HG03103 (cell line): ENCODE measurements around the gene SIM1.
"Not testable (repeated sequence)": the region's sequence is repeated elsewhere in the genome, so short reads cannot be mapped to it uniquely, and the experiment has no call there.

Source experiments
- ATAC-seq: cut with Tn5 transposase; IDR thresholded peaks from one replicate; pipeline ENCODE4 v1.9.1; 2021; ENCODE audit warnings: low read depth; ENCODE audit not compliant: unreplicated experiment

SIM1 gene

GRCh38 chr6:100363651-100364050 is 101.1 kb downstream of the SIM1 start:
- ATAC-seq = no peak

GRCh38 chr6:100354736-100355641 is 109.7 kb downstream of the SIM1 start:
- ATAC-seq = not testable (repeated sequence)

- ATAC-seq = no peak
Observed at GRCh38 chr6:100353276-100354015, 111.3 kb downstream of the SIM1 start.

- no peak for ATAC-seq
Observed at GRCh38 chr6:100350139-100350538, 114.6 kb downstream of the SIM1 start.

DNA sequence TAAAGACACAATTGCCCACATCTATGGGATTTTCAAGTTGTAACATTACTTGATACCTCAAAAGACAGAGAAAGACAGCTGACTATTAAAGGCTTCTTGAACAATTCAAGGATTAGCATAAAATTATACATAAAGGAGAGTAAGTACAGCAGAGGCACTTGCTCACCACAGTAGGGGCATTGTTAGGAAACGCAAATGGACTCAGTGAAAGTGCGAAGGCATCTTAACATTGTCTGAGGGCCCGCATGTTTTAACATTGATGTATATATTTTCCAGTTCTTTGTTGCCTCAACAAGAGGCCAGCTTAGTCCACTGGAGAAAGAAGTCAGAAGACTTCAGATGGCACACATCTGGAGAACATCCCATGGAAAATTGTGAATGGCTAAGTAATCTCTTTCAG is 115.4 kb downstream of the SIM1 start:
- no peak for ATAC-seq

- no peak for ATAC-seq
Observed at GRCh38 chr6:100347901-100348550, 116.7 kb downstream of the SIM1 start.

DNA sequence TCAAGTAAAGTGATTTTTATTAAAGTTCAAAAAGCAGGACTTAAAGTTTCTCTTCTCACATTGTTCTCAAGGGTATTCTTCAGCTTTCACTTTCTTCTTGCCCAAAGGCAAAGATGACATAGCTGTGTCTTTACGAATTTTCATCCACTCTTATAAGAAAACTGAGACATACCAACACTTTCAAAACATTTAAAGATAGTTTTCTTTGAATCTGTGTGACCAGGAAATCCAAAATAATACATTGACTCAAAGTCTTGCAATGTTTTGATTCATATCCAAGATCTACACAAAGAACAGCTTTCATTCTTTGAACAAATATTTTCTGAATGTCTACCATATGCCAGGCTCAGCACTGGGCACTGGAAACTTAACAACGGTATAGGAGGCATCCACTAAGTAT is 117.9 kb downstream of the SIM1 start:
- ATAC-seq = no peak

- no peak for ATAC-seq
Observed at GRCh38 chr6:100346203-100346602, 118.5 kb downstream of the SIM1 start.

DNA sequence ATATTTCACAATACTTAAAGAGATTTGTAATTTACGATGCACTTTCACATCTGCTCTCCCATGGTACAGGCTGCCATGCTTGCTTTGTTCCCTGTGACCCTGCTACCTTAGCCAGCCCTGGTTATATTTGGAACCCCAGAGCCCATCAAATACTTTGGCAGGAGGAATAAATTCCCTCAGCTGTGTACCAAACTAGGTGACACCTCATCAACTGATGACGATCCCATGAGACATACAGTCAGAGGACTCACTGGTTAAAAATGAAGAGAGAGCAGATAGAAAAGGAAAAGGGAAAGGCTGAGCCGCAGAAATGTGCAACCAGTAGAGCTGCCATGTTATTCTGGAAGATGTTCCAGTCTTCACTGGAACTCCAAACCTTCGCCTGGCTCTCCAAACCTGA is 120.0 kb downstream of the SIM1 start:
- ATAC-seq = no peak

DNA sequence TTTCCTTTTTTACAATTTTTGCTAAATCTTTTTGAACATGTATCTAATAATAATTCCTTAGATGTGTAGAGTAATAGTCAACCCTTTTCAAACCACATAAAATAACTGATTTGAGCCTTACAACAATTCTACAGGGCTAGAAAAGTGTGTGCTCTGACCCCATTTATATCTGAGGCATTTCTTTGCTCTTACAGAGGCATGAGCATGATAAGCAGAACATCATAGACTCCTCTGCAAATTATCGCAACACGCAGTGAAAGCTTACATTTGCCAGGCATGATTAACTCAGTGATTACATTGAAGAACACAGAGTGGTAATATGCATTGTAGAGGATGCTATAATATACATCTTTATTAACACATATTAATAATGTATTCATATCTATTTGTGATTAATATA is 120.4 kb downstream of the SIM1 start:
- ATAC-seq = no peak

DNA sequence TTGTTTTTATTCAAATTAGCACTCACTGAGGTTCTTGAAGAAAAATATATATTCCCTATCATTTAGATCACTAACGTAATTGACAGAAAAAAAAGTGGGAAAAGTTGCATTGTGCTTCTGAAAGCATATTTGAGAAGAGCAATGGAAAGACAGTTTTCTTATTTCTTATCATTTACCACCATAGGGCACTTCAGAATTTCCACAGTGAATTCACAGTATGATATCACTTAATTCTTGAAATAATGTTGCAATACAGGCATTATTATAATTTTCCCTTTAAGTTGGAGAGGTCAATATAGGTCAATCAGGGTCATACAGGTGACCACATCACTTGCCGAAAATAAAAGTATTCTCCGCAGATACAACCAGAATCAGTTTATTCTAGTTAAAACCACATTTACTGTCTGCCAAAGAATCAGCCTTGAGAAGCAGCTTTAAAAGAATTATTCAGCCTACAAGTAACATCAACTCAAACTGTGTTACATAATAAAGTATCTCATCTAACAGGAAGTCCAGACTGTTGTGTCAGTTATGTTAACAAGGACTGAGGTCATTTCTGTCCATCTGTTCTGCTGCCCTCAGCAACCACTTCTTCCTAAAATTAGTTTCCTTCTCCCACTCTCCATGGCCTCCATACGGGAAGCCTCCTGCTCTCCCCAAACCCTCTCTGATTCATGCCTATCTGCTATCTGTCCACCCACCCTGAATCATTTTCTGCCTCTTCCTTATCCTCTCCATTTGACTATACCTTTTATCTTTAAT is 121.2 kb downstream of the SIM1 start:
- ATAC-seq = no peak

DNA sequence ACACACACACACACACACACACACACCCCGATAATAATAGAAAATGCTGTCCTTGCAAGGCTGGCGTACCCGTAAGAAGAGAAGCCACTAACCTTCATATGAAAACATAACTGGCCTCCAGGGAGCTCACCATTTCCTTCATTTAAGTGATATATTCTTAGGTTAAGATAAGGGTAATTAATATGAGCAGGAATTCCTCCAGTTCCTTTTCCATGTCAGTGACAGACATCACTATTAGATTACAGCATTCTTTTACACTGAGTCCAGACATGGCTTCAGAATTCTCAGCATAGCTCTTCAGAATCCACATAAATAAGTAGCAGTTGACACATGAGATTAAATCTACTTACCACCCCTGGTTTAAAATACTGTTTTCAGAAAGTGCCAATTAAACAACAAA is 121.9 kb downstream of the SIM1 start:
- ATAC-seq = no peak

GRCh38 chr6:100339574-100340255 is 125.0 kb downstream of the SIM1 start:
- no peak for ATAC-seq

DNA sequence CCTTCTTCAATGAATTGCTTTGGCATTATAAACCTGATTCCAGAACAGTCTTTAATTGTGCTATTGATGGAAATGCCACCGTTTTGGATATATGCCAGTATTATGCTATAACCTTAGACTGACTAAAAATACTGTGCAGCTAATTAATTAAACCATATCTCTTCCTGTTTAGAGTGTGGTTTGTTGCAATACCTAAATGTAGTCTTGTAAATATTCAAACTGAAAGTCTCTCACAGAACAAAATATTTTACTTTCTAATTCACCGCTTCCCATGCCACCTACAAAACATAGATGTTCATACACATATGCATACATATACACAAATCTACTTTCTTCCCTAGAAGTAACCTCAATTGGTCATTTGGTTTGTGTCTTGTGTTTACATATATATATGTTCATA is 126.6 kb downstream of the SIM1 start:
- ATAC-seq = no peak

DNA sequence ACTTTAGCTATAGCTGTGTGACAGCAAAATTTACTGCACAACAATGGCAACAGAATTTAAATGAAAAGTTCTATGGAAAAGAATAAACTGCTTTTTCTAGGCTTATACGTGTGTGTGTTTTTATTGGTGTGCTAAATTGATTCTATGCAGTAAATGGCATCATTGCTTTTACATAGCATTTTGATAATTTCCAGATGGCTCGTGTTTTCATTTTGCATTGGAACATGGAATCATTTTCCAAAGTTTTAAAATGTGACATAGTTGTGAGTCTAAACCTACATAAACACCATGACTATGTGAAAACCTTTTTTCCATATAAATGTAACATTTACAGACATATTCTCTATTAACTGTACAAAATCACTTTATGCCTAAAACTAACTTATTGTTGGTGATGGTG is 127.8 kb downstream of the SIM1 start:
- ATAC-seq = no peak

GRCh38 chr6:100335991-100336390 is 128.7 kb downstream of the SIM1 start:
- no peak for ATAC-seq
